Head of caudate nucleus (tissue), 42 donors: Measurements from ENCODE around the gene ADD1.
A peak's percentile ranks its signal among the peaks of the same experiment; 100 is the strongest.

Source experiments
- DNase-seq, 42 donors: peaks; one replicate each; pipeline versions ENCODE4 v3.0.0 to v3.0.0-alpha.2; 2020 to 2021; ENCODE audit warnings: mixed read lengths in 7 of 42
- intact Hi-C: fragments of 100-400 bp; cut with DNase I; formaldehyde crosslinking; loops from one replicate; pipeline ENCODE4 v1.15.0; 2022

The ADD1 gene

GRCh38 chr4:2830632-2831610 lies 12.7 kb upstream of the ADD1 start:
- peak in 11 of 42 donors; percentile 1 to 27 (median 10) for DNase-seq
- intact Hi-C loops, result no loop called here

- peak in 12 of 42 donors; percentile 1 to 31 (median 12) for DNase-seq
- intact Hi-C loops, result no loop called here
Measured at GRCh38 chr4:2831611-2832308, 11.9 kb upstream of the ADD1 start.

- peak in 10 of 42 donors; percentile 2 to 35 (median 16) for DNase-seq
- intact Hi-C loops, result no loop called here
Measured at GRCh38 chr4:2832309-2832980, 11.2 kb upstream of the ADD1 start.

- DNase-seq, result peak in 8 of 42 donors; percentile 1 to 32 (median 10)
- intact Hi-C loops, result no loop called here
Measured at GRCh38 chr4:2832981-2833670, 10.5 kb upstream of the ADD1 start.

GRCh38 chr4:2833671-2834000 lies 10.0 kb upstream of the ADD1 start:
- DNase-seq, result peak in 7 of 42 donors; percentile 7 to 29 (median 11)
- intact Hi-C loops, result no loop called here

- peak in 14 of 42 donors; percentile 2 to 39 (median 6) for DNase-seq
- intact Hi-C loops, result no loop called here
Measured at GRCh38 chr4:2834001-2834921, 9.4 kb upstream of the ADD1 start.

GRCh38 chr4:2835978-2836377 lies 7.7 kb upstream of the ADD1 start:
- DNase-seq, result peak in 12 of 42 donors; percentile 0 to 26 (median 10)
- intact Hi-C loops, result no loop called here

GRCh38 chr4:2836391-2836859 lies 7.2 kb upstream of the ADD1 start:
- DNase-seq, result peak in 5 of 42 donors; percentile 1 to 12 (median 5)
- intact Hi-C loops, result no loop called here

GRCh38 chr4:2837110-2837903 lies 6.3 kb upstream of the ADD1 start:
- intact Hi-C loops, result no loop called here

GRCh38 chr4:2837904-2838496 lies 5.6 kb upstream of the ADD1 start:
- intact Hi-C loops, result no loop called here

More at GRCh38 chr4:2837110-2837903, 6.3 kb upstream of the ADD1 start:
- DNase-seq, result peak in 11 of 42 donors; percentile 0 to 32 (median 14)

GRCh38 chr4:2839060-2839459 lies 4.6 kb upstream of the ADD1 start:
- intact Hi-C loops, result no loop called here
- DNase-seq, result peak in 2 of 42 donors; percentile 3 to 8

More at GRCh38 chr4:2837904-2838496, 5.6 kb upstream of the ADD1 start:
- DNase-seq, result peak in 33 of 42 donors; percentile 15 to 77 (median 50)

GRCh38 chr4:2842687-2843262 lies 869 bp upstream of the ADD1 start:
- DNase-seq, result peak in 9 of 42 donors; percentile 5 to 56 (median 33)
- intact Hi-C loops, result loop anchor here (5.0 kb wide), 1 partner anchor 90 kb away; no protein-coding TSS in a partner anchor

GRCh38 chr4:2843941-2844584 lies 419 bp downstream of the ADD1 start:
- intact Hi-C loops, result loop anchor here (5.0 kb wide), 1 partner anchor 88 kb away; no protein-coding TSS in a partner anchor
- DNase-seq, result peak in 29 of 42 donors; percentile 12 to 74 (median 41)

- DNase-seq, result no peak
- intact Hi-C loops, result no loop called here
Measured at GRCh38 chr4:2846172-2846571, 2.5 kb downstream of the ADD1 start.

- peak in 2 of 42 donors; percentile 5 to 35 for DNase-seq
- intact Hi-C loops, result no loop called here
Measured at GRCh38 chr4:2847302-2847871, 3.7 kb downstream of the ADD1 start.
